HCT116 (cell line): ENCODE results near the gene TRIM14. TPM values are rescaled to one million over a fixed set of nuclear protein-coding genes. Genes with fewer than 3 reads are reported as not detected.

Source experiments
- ATAC-seq: fragments of 200-7000 bp; cut with Tn5 transposase; 2 replicates; pipeline ENCODE4 v1.9.1; 2020; ENCODE audit warnings: mild to moderate bottlenecking, moderate library complexity
- BruUV-seq: library from RNA; stranded (reverse); fragments of 400-500 nt; replicated peaks from 2 replicates; lab custom pipeline; 2021; lab: Mats Ljungman, UMichigan
- CTCF ChIA-PET: fragments of 300-600 bp; sonication (Branson Sonifier 250); formaldehyde crosslinking; loops from one replicate; lab custom pipeline; 2021; ENCODE audit warnings: antibody characterized with exemption; lab: Charles Lee
- POLR2A ChIA-PET: fragments of 300-600, 350-600 bp; sonication (Branson Sonifier 250); formaldehyde crosslinking; loops from one replicate; lab custom pipeline; 2021; ENCODE audit warnings: antibody characterized with exemption; lab: Charles Lee
- RAD21 ChIA-PET, 2 experiments: fragments of 300-600 bp; sonication (Branson Sonifier 250); formaldehyde crosslinking; loops; one replicate each; lab custom pipeline; 2023; ENCODE audit warnings: low total read pairs in 2 of 2; ENCODE audit not compliant: uncharacterized antibody in 2 of 2, unreplicated experiment in 2 of 2, low non-redundant PET in 1 of 2; lab: Charles Lee
- DNase-seq: peaks from one replicate; pipeline ENCODE4 v3.0.0-alpha.2; 2010; ENCODE audit warnings: low read depth, low spot score
- H2AFZ ChIP-seq: fragments of 200-600 bp; shearing (Covaris generic), sonication (generic); 2 replicates; pipeline ENCODE4 v1.6.1; 2017; ENCODE audit warnings: low read depth, mixed run types, mixed read lengths, antibody characterized with exemption, low read length; ENCODE audit not compliant: poor library complexity, severe bottlenecking
- H3K27ac ChIP-seq: 2 replicates; pipeline ENCODE4 v1.5.1; 2012; ENCODE audit warnings: low read depth, low read length
- H3K27me3 ChIP-seq: fragments of 200-600 bp; sonication (generic); 2 replicates; pipeline ENCODE4 v1.6.1; 2016; ENCODE audit warnings: mixed run types, low read length, mixed read lengths; ENCODE audit not compliant: insufficient read depth
- H3K36me3 ChIP-seq, 2 experiments: fragments of 200-500 bp in 1 of 2; fragments of 200-600 bp in 1 of 2; sonication (Bioruptor generic) in 1 of 2; sonication (generic) in 1 of 2; 2 replicates each; pipeline versions ENCODE4 v1.5.1 to v1.6.1; 2014 to 2016; ENCODE audit warnings: low read length in 2 of 2, inconsistent platforms in 1 of 2, mixed read lengths in 1 of 2, mixed run types in 1 of 2; ENCODE audit not compliant: insufficient read depth in 2 of 2, control insufficient read depth in 1 of 2
- H3K4me1 ChIP-seq, 2 experiments: fragments of 200-600 bp in 1 of 2; sonication (generic) in 1 of 2; 2 replicates each; pipeline versions ENCODE4 v1.5.1 to v1.6.1; 2012 to 2017; ENCODE audit warnings: low read length in 2 of 2, inconsistent platforms in 1 of 2, mild to moderate bottlenecking in 1 of 2, mixed read lengths in 1 of 2, mixed run types in 1 of 2, moderate library complexity in 1 of 2; ENCODE audit not compliant: insufficient read depth in 2 of 2, control insufficient read depth in 1 of 2
- H3K4me2 ChIP-seq: fragments of 200-600 bp; sonication (generic); 2 replicates; pipeline ENCODE4 v1.6.1; 2017; ENCODE audit warnings: mixed run types, low read length, mixed read lengths
- H3K4me3 ChIP-seq, 2 experiments: fragments of 200-600 bp in 1 of 2; sonication (generic) in 1 of 2; replicated peaks in 1 of 2; 2 replicates each; pipeline ENCODE4 v1.5.1; 2011 to 2016; ENCODE audit warnings: low read length in 2 of 2, control low read depth in 1 of 2, low read depth in 1 of 2, mild to moderate bottlenecking in 1 of 2, mixed read lengths in 1 of 2, mixed run types in 1 of 2
- H3K79me2 ChIP-seq: fragments of 200-600 bp; sonication (generic); 2 replicates; pipeline ENCODE4 v1.6.1; 2017; ENCODE audit warnings: mild to moderate bottlenecking, mixed run types, low read length, moderate library complexity, mixed read lengths; ENCODE audit not compliant: insufficient read depth
- H3K9ac ChIP-seq: fragments of 200-600 bp; sonication (generic); 2 replicates; pipeline ENCODE4 v1.6.1; 2016; ENCODE audit warnings: low read length, mixed read lengths
- H3K9me2 ChIP-seq: fragments of 200-600 bp; sonication (generic), shearing (Covaris generic); 2 replicates; pipeline ENCODE4 v1.6.1; 2017; ENCODE audit warnings: mixed run types, mild to moderate bottlenecking, moderate library complexity; ENCODE audit not compliant: insufficient read depth
- H3K9me3 ChIP-seq, 2 experiments: fragments of 200-500 bp in 1 of 2; fragments of 200-600 bp in 1 of 2; sonication (Bioruptor generic) in 1 of 2; sonication (generic) in 1 of 2; 2 replicates each; pipeline ENCODE4 v1.6.1; 2014 to 2017; ENCODE audit warnings: low read length in 2 of 2, mixed read lengths in 2 of 2, inconsistent platforms in 1 of 2, low read depth in 1 of 2, mild to moderate bottlenecking in 1 of 2, mixed run types in 1 of 2, moderate library complexity in 1 of 2; ENCODE audit not compliant: control insufficient read depth in 1 of 2, insufficient read depth in 1 of 2
- H4K20me1 ChIP-seq: fragments of 200-600 bp; sonication (generic), shearing (Covaris generic); 2 replicates; pipeline ENCODE4 v1.6.1; 2017; ENCODE audit warnings: mixed run types, mild to moderate bottlenecking, moderate library complexity; ENCODE audit not compliant: insufficient read depth
- CBX3 ChIP-seq: IDR thresholded peaks from 2 replicates; pipeline ENCODE4 v1.6.1; 2012; ENCODE audit warnings: low read depth
- CTCF ChIP-seq, 3 experiments: fragments of 200-600 bp in 1 of 3; sonication (generic) in 1 of 3; IDR thresholded peaks in 2 of 3; conservative IDR thresholded peaks in 1 of 3; 2 replicates each; pipeline ENCODE4 v1.5.1; 2012 to 2017; ENCODE audit warnings: low read depth in 2 of 3, low read length in 2 of 3, antibody characterized with exemption in 1 of 3, borderline replicate concordance in 1 of 3, control low read depth in 1 of 3, mild to moderate bottlenecking in 1 of 3, mixed read lengths in 1 of 3, mixed run types in 1 of 3, moderate library complexity in 1 of 3; ENCODE audit not compliant: insufficient read depth in 1 of 3
- EGR1 ChIP-seq: IDR thresholded peaks from 2 replicates; pipeline ENCODE4 v1.6.1; 2012; ENCODE audit warnings: low read depth
- EZH2phosphoT487 ChIP-seq: fragments of 200-600 bp; IDR thresholded peaks from 2 replicates; pipeline ENCODE4 v1.6.1; 2018; ENCODE audit warnings: antibody characterized with exemption, borderline replicate concordance
- FOSL1 ChIP-seq: IDR thresholded peaks from 2 replicates; pipeline ENCODE4 v1.6.1; 2012; ENCODE audit warnings: low read depth
- JUND ChIP-seq: IDR thresholded peaks from 2 replicates; pipeline ENCODE4 v1.6.1; 2012
- MAX ChIP-seq: IDR thresholded peaks from 2 replicates; pipeline ENCODE4 v1.6.1; 2012
- POLR2A ChIP-seq: IDR thresholded peaks from 2 replicates; pipeline ENCODE4 v1.7.0; 2011; ENCODE audit warnings: borderline replicate concordance; ENCODE audit not compliant: insufficient read depth, insufficient read length; ENCODE audit errors: extremely low read depth
- POLR2AphosphoS5 ChIP-seq: IDR thresholded peaks from 2 replicates; pipeline ENCODE4 v1.6.1; 2011; ENCODE audit warnings: mild to moderate bottlenecking, low read depth, low read length, moderate library complexity
- SRF ChIP-seq: IDR thresholded peaks from 2 replicates; pipeline ENCODE4 v1.6.1; 2012; ENCODE audit warnings: low read depth
- ZNF274 ChIP-seq: fragments of 200-500 bp; sonication (Bioruptor generic); IDR thresholded peaks from 2 replicates; pipeline ENCODE4 v1.6.1; 2014; ENCODE audit warnings: mild to moderate bottlenecking, low read depth, low read length, inconsistent platforms
- intact Hi-C: fragments of 100-400 bp; cut with micrococcal nuclease; formaldehyde crosslinking; loops from 2 replicates; pipeline ENCODE4 v1.10.0; 2022
- total RNA-seq: library from RNA; stranded (reverse); gene quantifications from one replicate; pipeline ENCODE4 v1.2.1, GENCODE V29; 2021; ENCODE audit not compliant: unreplicated experiment

TRIM14 gene
- total RNA-seq, 1 experiment from 2014 or later: 24.4 TPM

- H3K4me3 ChIP-seq: no peak overlapping the region
- no peak overlapping the region for H2AFZ ChIP-seq
- BruUV-seq: no TSS peak
- ChIA-PET CTCF (no interaction called here), POLR2A (no interaction called here), RAD21 (no interaction called here)
- no peak for TF ChIP-seq CBX3
- TF ChIP-seq CTCF (IDR thresholded peaks at IDR 0.05 in 2 of 3, conservative IDR thresholded peaks at IDR 0.05 in 1 of 3; ENCODE audit: borderline replicate concordance in 1 of 3, insufficient read depth in 1 of 3, low read depth in 2 of 3, low read length in 2 of 3): no peak
- TF ChIP-seq POLR2A: no peak
- no peak for TF ChIP-seq MAX
- TF ChIP-seq POLR2AphosphoS5: no peak
- no peak for TF ChIP-seq ZNF274
- TF ChIP-seq JUND: no peak
- no peak for TF ChIP-seq EGR1
- no peak for TF ChIP-seq FOSL1
- no peak for TF ChIP-seq SRF
- TF ChIP-seq EZH2phosphoT487: no peak
- no peaks in the 10 kb centered on the region for H3K4me1 ChIP-seq
- no peak for ATAC-seq
- H3K9ac ChIP-seq: no peak overlapping the region
- H3K9me2 ChIP-seq: no peaks in the 10 kb centered on the region
- no peak for DNase-seq
- no peaks in the 10 kb centered on the region for H3K36me3 ChIP-seq
- no peaks in the 10 kb centered on the region for H3K27me3 ChIP-seq
- intact Hi-C loops: no loop called here
- H3K9me3 ChIP-seq: no peaks in the 10 kb centered on the region
- H3K4me2 ChIP-seq: no peak overlapping the region
- H3K79me2 ChIP-seq: no peaks in the 10 kb centered on the region
- H3K27ac ChIP-seq: no peak overlapping the region
- H4K20me1 ChIP-seq: no peaks in the 10 kb centered on the region
These were observed 8.2 kb upstream of the TRIM14 start for GRCh38 chr9:98127226-98127625.
